ENCODE data around the gene STX1A.

GRCh38 chr7:73683056-73683787 is 36.2 kb downstream of the STX1A start, which contains the start of the genes BUD23 and DNAJC30:
- TF ChIP-seq BACH2 (CRISPR knock-in tag; IDR thresholded peaks at IDR 0.05; ENCODE audit: borderline replicate concordance), result no peak
- no peak for TF ChIP-seq PATZ1 (CRISPR knock-in tag; IDR thresholded peaks at IDR 0.05; ENCODE audit: borderline replicate concordance)
- no peak for TF ChIP-seq TSHZ2 (CRISPR knock-in tag; IDR thresholded peaks at IDR 0.05)
- TF ChIP-seq ZNF565 (CRISPR knock-in tag; conservative IDR thresholded peaks at IDR 0.05; ENCODE audit: low read depth), result no peak
- TF ChIP-seq CREB5 (CRISPR knock-in tag; IDR thresholded peaks at IDR 0.05; ENCODE audit: low read depth), result no peak
- TF ChIP-seq SNAI2 (CRISPR knock-in tag; IDR thresholded peaks at IDR 0.05), result no peak
- TF ChIP-seq TCF4 (CRISPR knock-in tag; IDR thresholded peaks at IDR 0.05; ENCODE audit: borderline replicate concordance), result no peak
- TF ChIP-seq RARB (CRISPR knock-in tag; IDR thresholded peaks at IDR 0.05), result no peak
- TF ChIP-seq ZFP30 (CRISPR knock-in tag; IDR thresholded peaks at IDR 0.05), result no peak
- no peak for TF ChIP-seq ARNTL (CRISPR knock-in tag; IDR thresholded peaks at IDR 0.05; ENCODE audit: borderline replicate concordance, low read depth)
- TF ChIP-seq ZNF8 (CRISPR knock-in tag; IDR thresholded peaks at IDR 0.05), result no peak
- TF ChIP-seq POU6F1 (CRISPR knock-in tag; IDR thresholded peaks at IDR 0.05; ENCODE audit: borderline replicate concordance, low read depth), result no peak
- TF ChIP-seq GLIS3 (CRISPR knock-in tag; IDR thresholded peaks at IDR 0.05), result no peak

All from SK-N-SH treated with all-trans-retinoic acid at 6 μM for 48 hours (cell line).